OCI-LY7 (cell line): ENCODE results near the gene LSS.

Experiments
- CTCF ChIP-seq: fragments of 200-600 bp; sonication (generic); conservative IDR thresholded peaks from 2 replicates; pipeline ENCODE4 v1.5.1; 2014; ENCODE audit warnings: mild to moderate bottlenecking, antibody characterized with exemption, low read length, moderate library complexity, mixed read lengths
- EZH2phosphoT487 ChIP-seq: fragments of 200-600 bp; sonication (generic); IDR thresholded peaks from 2 replicates; pipeline ENCODE4 v1.6.1; 2018; ENCODE audit warnings: low read depth, borderline replicate concordance, mild to moderate bottlenecking, mixed run types, antibody characterized with exemption, low read length, moderate library complexity, mixed read lengths

GRCh38 chr21:46211786-46212720 is 16.5 kb downstream of the LSS start:
- TF ChIP-seq EZH2phosphoT487 (no peak), CTCF (no peak)
